ENCODE results near the gene ESRRB. TPM values are rescaled to one million over a fixed set of nuclear protein-coding genes. Genes with fewer than 3 reads are reported as not detected.

The ESRRB gene
- total and polyA plus RNA-seq, 9 donors: 0.07 to 0.40 TPM; not detected in 7

GRCh38 chr14:76334316-76334715 lies 41.6 kb upstream of the ESRRB start:
- Histone ChIP-seq H3K4me1 (ENCODE audit: insufficient read depth) (no peaks in the 10 kb centered on the region), H3K27me3 (no peaks in the 10 kb centered on the region), H3K27ac (no peak overlapping the region), H3K9me3 (no peaks in the 10 kb centered on the region), H3K4me3 (no peak overlapping the region), H3K36me3 (no peaks in the 10 kb centered on the region)
- no peak for DNase-seq
- TF ChIP-seq EP300 (IDR thresholded peaks at IDR 0.05) (no peak), CTCF (IDR thresholded peaks at IDR 0.05) (no peak), POLR2A (IDR thresholded peaks at IDR 0.05) (no peak)
- WGBS, 3 donors: 72 to 73% (median 73%) methylated on average over 11 of the region's 11 CpGs
- intact Hi-C loops (cut with DNase I): no loop called here

- H3K4me1 ChIP-seq (ENCODE audit: insufficient read depth): no peaks in the 10 kb centered on the region
- no peaks in the 10 kb centered on the region for H3K27me3 ChIP-seq
- DNase-seq: no peak
- H3K4me3 ChIP-seq: no peak overlapping the region
- 80 to 91% (median 80%) methylated on average over 8 of the region's 8 CpGs for WGBS, 3 donors
- intact Hi-C loops (cut with DNase I): no loop called here
- H3K27ac ChIP-seq: no peak overlapping the region
- no peak for TF ChIP-seq POLR2A (IDR thresholded peaks at IDR 0.05)
- no peak for TF ChIP-seq EP300 (IDR thresholded peaks at IDR 0.05)
- TF ChIP-seq CTCF (IDR thresholded peaks at IDR 0.05): no peak
- no peaks in the 10 kb centered on the region for H3K36me3 ChIP-seq
- no peaks in the 10 kb centered on the region for H3K9me3 ChIP-seq
Measured at GRCh38 chr14:76336876-76337275, 39.1 kb upstream of the ESRRB start.

GRCh38 chr14:76337635-76338545 lies 38.0 kb upstream of the ESRRB start:
- Histone ChIP-seq H3K36me3 (no peaks in the 10 kb centered on the region), H3K4me3 (no peak overlapping the region), H3K9me3 (no peaks in the 10 kb centered on the region), H3K4me1 (ENCODE audit: insufficient read depth) (no peaks in the 10 kb centered on the region), H3K27me3 (no peaks in the 10 kb centered on the region), H3K27ac (no peak overlapping the region)
- 16 to 23% (median 19%) methylated on average over 16 of the region's 16 CpGs for WGBS, 3 donors
- no peak for DNase-seq
- no peak for TF ChIP-seq EP300 (IDR thresholded peaks at IDR 0.05)
- TF ChIP-seq CTCF (IDR thresholded peaks at IDR 0.05): no peak
- TF ChIP-seq POLR2A (IDR thresholded peaks at IDR 0.05): no peak
- intact Hi-C loops (cut with DNase I): no loop called here

- Histone ChIP-seq H3K27me3 (no peaks in the 10 kb centered on the region), H3K27ac (no peak overlapping the region), H3K36me3 (no peaks in the 10 kb centered on the region), H3K4me1 (ENCODE audit: insufficient read depth) (no peaks in the 10 kb centered on the region), H3K9me3 (no peaks in the 10 kb centered on the region), H3K4me3 (no peak overlapping the region)
- intact Hi-C loops (cut with DNase I): no loop called here
- WGBS, 3 donors: 63 to 73% (median 69%) methylated on average over 24 of the region's 24 CpGs
- DNase-seq: no peak
- TF ChIP-seq CTCF (IDR thresholded peaks at IDR 0.05) (no peak), POLR2A (IDR thresholded peaks at IDR 0.05) (no peak), EP300 (IDR thresholded peaks at IDR 0.05) (no peak)
Measured at GRCh38 chr14:76339728-76340615, 36.0 kb upstream of the ESRRB start.

All from ovary (tissue), 9 donors.